ENCODE results near the gene ADAD2. TPM values are rescaled to one million over a fixed set of nuclear protein-coding genes. Genes with fewer than 3 reads are reported as not detected.

ADAD2 gene
- total and polyA plus RNA-seq, 2 of the 4 experiments (the other 2 are of a cell fraction), result not detected

DNA sequence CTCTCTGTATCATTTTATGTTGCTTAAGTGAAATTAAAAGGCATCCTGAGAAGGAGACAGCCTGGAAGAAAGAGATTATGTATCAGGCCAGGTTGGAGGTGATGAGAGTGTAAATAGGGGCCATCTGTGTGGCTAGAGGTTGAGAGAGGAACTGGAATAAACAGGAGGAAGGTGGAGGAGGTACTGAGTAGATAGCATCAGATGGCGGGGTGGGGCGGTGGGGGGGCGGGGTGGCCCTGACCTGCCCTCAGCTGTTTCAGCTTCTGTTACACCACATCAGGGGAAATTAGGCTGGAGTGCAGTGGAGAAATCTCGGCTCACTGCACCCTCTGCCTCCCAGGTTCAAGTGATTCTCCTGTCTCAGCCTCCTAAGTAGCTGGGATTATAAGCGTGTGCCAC is 55.7 kb downstream of the ADAD2 start:
- Histone ChIP-seq H4K20me1 (ENCODE audit: insufficient read depth, low read length) (no peaks in the 10 kb centered on the region), H2AK5ac (ENCODE audit: low read depth, low read length) (no peak overlapping the region), H3K4me1 (ENCODE audit: control insufficient read depth, insufficient read depth, low read length) (no peaks in the 10 kb centered on the region), H4K5ac (ENCODE audit: low read depth, low read length) (no peak overlapping the region), H2BK5ac (ENCODE audit: low read depth, low read length, poor library complexity, severe bottlenecking) (no peak overlapping the region), H2BK20ac (ENCODE audit: low read depth, low read length) (no peak overlapping the region), H3K14ac (replicated peaks; ENCODE audit: low read depth, low read length) (no peak overlapping the region), H4K8ac (ENCODE audit: low read depth in 2 of 2, low read length in 2 of 2) (no peak overlapping the region), H3K27me3 (ENCODE audit: control insufficient read depth, insufficient read depth, low read length) (peaks cover 66% of the 10 kb centered on the region), H3K4me2 (ENCODE audit: low read depth, low read length) (no peak overlapping the region), H3K23ac (ENCODE audit: low read depth, low read length) (no peak overlapping the region), H3K9me3 (ENCODE audit: control insufficient read depth, insufficient read depth, low read length) (peaks cover 7% of the 10 kb centered on the region), H2BK15ac (ENCODE audit: low read depth, low read length) (no peak overlapping the region), H3K79me1 (ENCODE audit: low read depth in 1 of 2, low read length in 2 of 2) (no peaks in the 10 kb centered on the region), H3K36me3 (ENCODE audit: control insufficient read depth, insufficient read depth, low read length) (no peaks in the 10 kb centered on the region), H3K27ac (ENCODE audit: insufficient read depth, low read length) (no peak overlapping the region), H3K9me1 (ENCODE audit: insufficient read depth, low read length) (no peaks in the 10 kb centered on the region), H2BK120ac (ENCODE audit: low read depth, low read length) (no peak overlapping the region), H2AFZ (replicated peaks; ENCODE audit: low read length, poor library complexity) (no peak overlapping the region), H3K9ac (ENCODE audit: low read depth, low read length) (no peak overlapping the region), H4K91ac (ENCODE audit: insufficient read depth, low read depth, low read length) (no peak overlapping the region), H3K18ac (ENCODE audit: low read depth, low read length) (no peak overlapping the region), H2AK9ac (replicated peaks; ENCODE audit: low read depth, low read length, poor library complexity) (no peak overlapping the region), H3K4me3 (ENCODE audit: insufficient read depth, low read depth, low read length) (no peak overlapping the region), H3K56ac (ENCODE audit: extremely low read depth, insufficient read depth, low read length) (no peak overlapping the region), H3K4ac (ENCODE audit: low read depth, low read length) (no peak overlapping the region)
- WGBS, 2 experiments (ENCODE audit: extremely low coverage in 2 of 2, insufficient read length in 1 of 2), result no CpG with 5 or more reads among the region's 5 CpGs
- POLR2A ChIA-PET (ENCODE audit: unreplicated experiment), result no interaction called here
- no peak for DNase-seq
- intact Hi-C loops (cut with micrococcal nuclease), result no loop called here
- dilution Hi-C loops (cut with HindIII; ENCODE audit: low sequenced_read_pairs, unreplicated experiment), result no loop called here
- CTCF ChIA-PET, result no interaction called here
- TF ChIP-seq NFE2L2 (IDR thresholded peaks at IDR 0.05; ENCODE audit: low read depth, low read length), result no peak
- no peak for TF ChIP-seq CTCF (conservative IDR thresholded peaks at IDR 0.05; ENCODE audit: low read depth, low read length)
- TF ChIP-seq, protein P1, sequence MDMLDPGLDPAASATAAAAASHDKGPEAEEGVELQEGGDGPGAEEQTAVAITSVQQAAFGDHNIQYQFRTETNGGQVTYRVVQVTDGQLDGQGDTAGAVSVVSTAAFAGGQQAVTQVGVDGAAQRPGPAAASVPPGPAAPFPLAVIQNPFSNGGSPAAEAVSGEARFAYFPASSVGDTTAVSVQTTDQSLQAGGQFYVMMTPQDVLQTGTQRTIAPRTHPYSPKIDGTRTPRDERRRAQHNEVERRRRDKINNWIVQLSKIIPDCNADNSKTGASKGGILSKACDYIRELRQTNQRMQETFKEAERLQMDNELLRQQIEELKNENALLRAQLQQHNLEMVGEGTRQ (IDR thresholded peaks at IDR 0.05; ENCODE audit: low read depth, low read length), result no peak
- no peak for TF ChIP-seq RCOR1 (IDR thresholded peaks at IDR 0.05; ENCODE audit: insufficient replicate concordance, low read length)
- TF ChIP-seq CHD1 (IDR thresholded peaks at IDR 0.05; ENCODE audit: low read depth, low read length), result no peak
- TF ChIP-seq BHLHE40 (IDR thresholded peaks at IDR 0.05; ENCODE audit: low read depth, low read length), result no peak
- TF ChIP-seq RFX5 (IDR thresholded peaks at IDR 0.05; ENCODE audit: low read depth, low read length), result no peak
- TF ChIP-seq MAZ (IDR thresholded peaks at IDR 0.05; ENCODE audit: borderline replicate concordance, low read depth, low read length), result no peak
- no peak for TF ChIP-seq CEBPB (IDR thresholded peaks at IDR 0.05; ENCODE audit: low read depth, low read length)
- no peak for TF ChIP-seq POLR2A (IDR thresholded peaks at IDR 0.05; ENCODE audit: low read depth, low read length)
- TF ChIP-seq RAD21 (IDR thresholded peaks at IDR 0.05; ENCODE audit: low read length), result no peak
- TF ChIP-seq FOS (IDR thresholded peaks at IDR 0.05; ENCODE audit: low read depth, low read length), result no peak
- TF ChIP-seq, protein P2, sequence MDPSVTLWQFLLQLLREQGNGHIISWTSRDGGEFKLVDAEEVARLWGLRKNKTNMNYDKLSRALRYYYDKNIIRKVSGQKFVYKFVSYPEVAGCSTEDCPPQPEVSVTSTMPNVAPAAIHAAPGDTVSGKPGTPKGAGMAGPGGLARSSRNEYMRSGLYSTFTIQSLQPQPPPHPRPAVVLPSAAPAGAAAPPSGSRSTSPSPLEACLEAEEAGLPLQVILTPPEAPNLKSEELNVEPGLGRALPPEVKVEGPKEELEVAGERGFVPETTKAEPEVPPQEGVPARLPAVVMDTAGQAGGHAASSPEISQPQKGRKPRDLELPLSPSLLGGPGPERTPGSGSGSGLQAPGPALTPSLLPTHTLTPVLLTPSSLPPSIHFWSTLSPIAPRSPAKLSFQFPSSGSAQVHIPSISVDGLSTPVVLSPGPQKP (IDR thresholded peaks at IDR 0.05; ENCODE audit: borderline replicate concordance, low read depth, low read length), result no peak
- TF ChIP-seq SMC3 (IDR thresholded peaks at IDR 0.05; ENCODE audit: low read depth, low read length), result no peak
- TF ChIP-seq MAFK (IDR thresholded peaks at IDR 0.05; ENCODE audit: low read depth, low read length), result no peak
- no peak for TF ChIP-seq MXI1 (IDR thresholded peaks at IDR 0.05; ENCODE audit: borderline replicate concordance, low read depth, low read length)
- in situ Hi-C loops (cut with MboI; ENCODE audit: low sequenced_read_pairs), result no loop called here
- no peak for ATAC-seq (ENCODE audit: low read depth)
- no TSS peak for BruUV-seq (replicated peaks)

All from IMR-90 (cell line).